Measurements from ENCODE around the gene CMTM5. TPM values are rescaled to one million over a fixed set of nuclear protein-coding genes. Genes with fewer than 3 reads are reported as not detected.

The CMTM5 gene
- total RNA-seq, 3 donors from 2014 or later (not counting 1 experiment from before 2014, with no cell fraction given) = 2.9 to 4.5 TPM; not detected in 1

- Histone ChIP-seq H3K27ac (ENCODE audit: low read length) (no peak overlapping the region), H3K4me3 (ENCODE audit: low read length) (no peak overlapping the region), H3K9me3 (ENCODE audit: control insufficient read depth, insufficient read depth, low read length) (no peaks in the 10 kb centered on the region), H3K4me1 (ENCODE audit: control insufficient read depth, insufficient read depth, low read length) (no peaks in the 10 kb centered on the region), H3K36me3 (ENCODE audit: control insufficient read depth, insufficient read depth, low read length) (no peaks in the 10 kb centered on the region), H3K27me3 (ENCODE audit: control insufficient read depth, insufficient read depth, low read length) (no peaks in the 10 kb centered on the region)
- no peak overlapping the region for H3K4me3 Mint-ChIP-seq
- no peaks in the 10 kb centered on the region for H3K36me3 Mint-ChIP-seq
- no peaks in the 10 kb centered on the region for H3K9me3 Mint-ChIP-seq
- WGBS (ENCODE audit: insufficient coverage) = 90% methylated on average over 14 of the region's 14 CpGs
- ATAC-seq (no peak), DNase-seq (no peak)
- H3K27me3 Mint-ChIP-seq (ENCODE audit: low read depth in 2 of 2) = peaks cover 0 to 8% of the 10 kb centered on the region in 2 donors
- no peaks in the 10 kb centered on the region for H3K4me1 Mint-ChIP-seq
- no peak overlapping the region for H3K27ac Mint-ChIP-seq
- intact Hi-C loops (cut with micrococcal nuclease) = no loop called here
- TF ChIP-seq CTCF (IDR thresholded peaks at IDR 0.05) = no peak
These were observed 35.0 kb downstream of the CMTM5 start for GRCh38 chr14:23411563-23412525.

GRCh38 chr14:23413681-23414080 is 36.8 kb downstream of the CMTM5 start:
- no peaks in the 10 kb centered on the region for H3K27me3 ChIP-seq (ENCODE audit: control insufficient read depth, insufficient read depth, low read length)
- TF ChIP-seq CTCF (IDR thresholded peaks at IDR 0.05) = no peak
- Mint-ChIP-seq H3K4me3 (no peak overlapping the region), H3K36me3 (no peaks in the 10 kb centered on the region), H3K9me3 (no peaks in the 10 kb centered on the region), H3K27ac (no peak overlapping the region), H3K4me1 (no peaks in the 10 kb centered on the region), H3K27me3 (ENCODE audit: low read depth in 2 of 2) (peaks cover 0 to 8% of the 10 kb centered on the region in 2 donors)
- intact Hi-C loops (cut with micrococcal nuclease) = no loop called here
- no peaks in the 10 kb centered on the region for H3K36me3 ChIP-seq (ENCODE audit: control insufficient read depth, insufficient read depth, low read length)
- H3K4me3 ChIP-seq (ENCODE audit: low read length) = no peak overlapping the region
- no peaks in the 10 kb centered on the region for H3K9me3 ChIP-seq (ENCODE audit: control insufficient read depth, insufficient read depth, low read length)
- WGBS (ENCODE audit: insufficient coverage) = 92% methylated on average over 16 of the region's 16 CpGs
- DNase-seq = no peak
- ATAC-seq = no peak
- H3K4me1 ChIP-seq (ENCODE audit: control insufficient read depth, insufficient read depth, low read length) = no peaks in the 10 kb centered on the region
- no peak overlapping the region for H3K27ac ChIP-seq (ENCODE audit: low read length)

- Histone ChIP-seq H3K4me3 (ENCODE audit: low read length) (no peak overlapping the region), H3K27me3 (ENCODE audit: control insufficient read depth, insufficient read depth, low read length) (no peaks in the 10 kb centered on the region), H3K36me3 (ENCODE audit: control insufficient read depth, insufficient read depth, low read length) (no peaks in the 10 kb centered on the region), H3K4me1 (ENCODE audit: control insufficient read depth, insufficient read depth, low read length) (no peaks in the 10 kb centered on the region), H3K27ac (ENCODE audit: low read length) (no peak overlapping the region), H3K9me3 (ENCODE audit: control insufficient read depth, insufficient read depth, low read length) (no peaks in the 10 kb centered on the region)
- H3K36me3 Mint-ChIP-seq = no peaks in the 10 kb centered on the region
- 74% methylated on average over 3 of the region's 3 CpGs for WGBS (ENCODE audit: insufficient coverage)
- no peak overlapping the region for H3K4me3 Mint-ChIP-seq
- peaks cover 0 to 8% of the 10 kb centered on the region in 2 donors for H3K27me3 Mint-ChIP-seq (ENCODE audit: low read depth in 2 of 2)
- H3K4me1 Mint-ChIP-seq = no peaks in the 10 kb centered on the region
- no peak for ATAC-seq
- no peak overlapping the region for H3K27ac Mint-ChIP-seq
- no peaks in the 10 kb centered on the region for H3K9me3 Mint-ChIP-seq
- no peak for TF ChIP-seq CTCF (IDR thresholded peaks at IDR 0.05)
- intact Hi-C loops (cut with micrococcal nuclease) = no loop called here
- DNase-seq = no peak
These were observed 37.4 kb downstream of the CMTM5 start for GRCh38 chr14:23414254-23414653.
